Endothelial cell of umbilical vein (primary cell): ENCODE data around the gene TSEN34.
"Not testable (repeated sequence)": the region's sequence is repeated elsewhere in the genome, so short reads cannot be mapped to it uniquely, and the experiment has no call there.

Experiments
- CTCF ChIP-seq, 2 donors: IDR thresholded peaks; 1 replicate in 1 of 2; 2 replicates in 1 of 2; pipeline ENCODE4 v1.5.1; 2011; ENCODE audit warnings: low read length in 2 of 2, mild to moderate bottlenecking in 2 of 2, moderate library complexity in 2 of 2, control low read depth in 1 of 2, inconsistent platforms in 1 of 2, low read depth in 1 of 2; ENCODE audit not compliant: insufficient read depth in 1 of 2; ENCODE audit errors: extremely low read depth in 1 of 2
- JUN ChIP-seq: IDR thresholded peaks from 2 replicates; pipeline ENCODE4 v1.6.1; 2011; ENCODE audit warnings: borderline replicate concordance, low read depth; ENCODE audit not compliant: insufficient read length, insufficient read depth
- POLR2AphosphoS5 ChIP-seq: IDR thresholded peaks from 2 replicates; pipeline ENCODE4 v1.6.1; 2012; ENCODE audit warnings: low read depth, mild to moderate bottlenecking, control low read depth, low read length, moderate library complexity; ENCODE audit not compliant: insufficient read depth

- TF ChIP-seq JUN; CTCF (IDR thresholded peaks at IDR 0.05; ENCODE audit: extremely low read depth in 1 of 2, insufficient read depth in 1 of 2, low read depth in 1 of 2, low read length in 2 of 2); POLR2AphosphoS5: not testable (repeated sequence)
Measured at GRCh38 chr19:54207193-54207592, 16.1 kb downstream of the TSEN34 start.
